DOHH2 (cell line): Measurements from ENCODE around the gene MMRN2.
"Not testable (repeated sequence)": the region's sequence is repeated elsewhere in the genome, so short reads cannot be mapped to it uniquely, and the experiment has no call there.

Source experiments
- H3F3A ChIP-seq: fragments of 200-600 bp; sonication (generic), shearing (Covaris generic); 2 replicates; pipeline ENCODE4 v1.6.0; 2016; ENCODE audit warnings: antibody characterized with exemption, mild to moderate bottlenecking; ENCODE audit not compliant: control insufficient read depth, insufficient read depth
- H3K27ac ChIP-seq: fragments of 200-600 bp; sonication (generic); 2 replicates; pipeline ENCODE4 v1.5.1; 2014; ENCODE audit warnings: low read depth, mild to moderate bottlenecking, low read length, moderate library complexity
- H3K27me3 ChIP-seq: fragments of 200-600 bp; sonication (generic); 2 replicates; pipeline ENCODE4 v1.6.1; 2014; ENCODE audit warnings: mild to moderate bottlenecking, low read length, mixed read lengths; ENCODE audit not compliant: control insufficient read depth
- H3K36me3 ChIP-seq: fragments of 200-600 bp; sonication (generic); 2 replicates; pipeline ENCODE4 v1.6.1; 2014; ENCODE audit warnings: mild to moderate bottlenecking, low read length, moderate library complexity, mixed read lengths; ENCODE audit not compliant: control insufficient read depth
- H3K4me1 ChIP-seq: fragments of 200-600 bp; sonication (generic); 2 replicates; pipeline ENCODE4 v1.6.1; 2014; ENCODE audit warnings: mild to moderate bottlenecking, low read length, mixed read lengths; ENCODE audit not compliant: control insufficient read depth
- H3K4me2 ChIP-seq: fragments of 200-600 bp; sonication (generic); 2 replicates; pipeline ENCODE4 v1.6.0; 2014; ENCODE audit warnings: mild to moderate bottlenecking, low read length, moderate library complexity
- H3K4me3 ChIP-seq: fragments of 200-600 bp; sonication (generic); 2 replicates; pipeline ENCODE4 v1.5.1; 2014; ENCODE audit warnings: mild to moderate bottlenecking, low read length, mixed read lengths
- H3K79me2 ChIP-seq: fragments of 200-600 bp; sonication (generic); 2 replicates; pipeline ENCODE4 v1.6.1; 2014; ENCODE audit warnings: mild to moderate bottlenecking, low read length, mixed read lengths; ENCODE audit not compliant: control insufficient read depth
- H3K9me2 ChIP-seq: fragments of 200-600 bp; sonication (generic); replicated peaks from 2 replicates; pipeline ENCODE4 v1.6.1; 2014; ENCODE audit warnings: mild to moderate bottlenecking, low read length, mixed read lengths; ENCODE audit not compliant: control insufficient read depth
- H3K9me3 ChIP-seq: fragments of 200-600 bp; sonication (generic); 2 replicates; pipeline ENCODE4 v1.6.1; 2014; ENCODE audit warnings: antibody characterized with exemption, low read length, mixed read lengths; ENCODE audit not compliant: control insufficient read depth, insufficient read depth
- H4K20me1 ChIP-seq: fragments of 200-600 bp; sonication (generic); 2 replicates; pipeline ENCODE4 v1.6.0; 2014; ENCODE audit warnings: low read depth, mild to moderate bottlenecking, antibody characterized with exemption, low read length, moderate library complexity; ENCODE audit not compliant: control insufficient read depth, insufficient read depth
- EZH2phosphoT487 ChIP-seq: fragments of 200-600 bp; sonication (generic); IDR thresholded peaks from 2 replicates; pipeline ENCODE4 v1.6.1; 2017; ENCODE audit warnings: borderline replicate concordance, mild to moderate bottlenecking, antibody characterized with exemption, low read length, moderate library complexity, mixed read lengths
- TF ChIP-seq, protein P1 (sequence below): fragments of 200-600 bp; sonication (generic); IDR thresholded peaks from one replicate; pipeline ENCODE4 v1.5.1; 2014; ENCODE audit warnings: antibody characterized with exemption, mild to moderate bottlenecking, low read depth, low read length; ENCODE audit not compliant: poor library complexity, severe bottlenecking

MMRN2 gene

DNA sequence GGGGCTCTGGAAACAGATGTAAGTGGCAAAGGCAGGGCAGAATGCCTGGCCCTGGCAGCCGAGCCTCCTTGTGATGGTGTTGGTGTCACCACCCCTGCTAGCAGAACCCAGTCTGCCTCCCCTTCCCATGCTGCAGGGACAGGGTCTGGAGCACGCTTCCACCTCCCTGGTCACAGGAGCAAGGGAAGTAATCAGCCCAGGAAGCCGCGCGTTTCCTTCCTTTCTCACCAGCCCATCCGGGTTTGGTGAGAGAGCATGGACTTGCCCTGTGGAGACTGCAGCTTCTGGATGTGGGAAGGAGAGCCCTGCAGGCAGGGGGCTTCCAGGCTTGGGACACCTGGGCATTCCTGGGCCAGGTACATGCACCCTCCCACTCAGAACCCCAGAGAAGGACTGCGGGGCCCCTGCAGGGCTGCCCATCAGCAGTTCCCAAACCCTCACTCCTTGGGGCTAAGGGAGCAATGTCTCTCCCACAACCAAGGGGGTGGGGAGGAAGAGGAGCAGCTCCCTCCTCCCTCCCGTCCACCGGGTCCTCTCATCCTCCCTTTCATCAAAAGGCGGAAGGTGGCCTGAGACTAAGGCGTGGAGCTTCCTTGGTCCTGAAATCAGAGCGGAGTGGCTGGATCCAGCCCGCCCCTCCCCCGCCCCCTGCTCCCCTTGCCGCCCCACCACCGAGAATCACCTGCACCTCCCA is 1.8 kb downstream of the MMRN2 start:
- Histone ChIP-seq H3K4me3 (no peak overlapping the region), H3K4me2 (no peak overlapping the region), H3K9me3 (peaks cover 7% of the 10 kb centered on the region; the same call in 1 of the 2 replicates), H3K79me2 (no peaks in the 10 kb centered on the region), H4K20me1 (no peaks in the 10 kb centered on the region), H3K4me1 (no peaks in the 10 kb centered on the region), H3K27me3 (no peaks in the 10 kb centered on the region), H3F3A (no peaks in the 10 kb centered on the region), H3K36me3 (no peaks in the 10 kb centered on the region), H3K27ac (no peak overlapping the region), H3K9me2 (no peaks in the 10 kb centered on the region)
- TF ChIP-seq, protein P1, sequence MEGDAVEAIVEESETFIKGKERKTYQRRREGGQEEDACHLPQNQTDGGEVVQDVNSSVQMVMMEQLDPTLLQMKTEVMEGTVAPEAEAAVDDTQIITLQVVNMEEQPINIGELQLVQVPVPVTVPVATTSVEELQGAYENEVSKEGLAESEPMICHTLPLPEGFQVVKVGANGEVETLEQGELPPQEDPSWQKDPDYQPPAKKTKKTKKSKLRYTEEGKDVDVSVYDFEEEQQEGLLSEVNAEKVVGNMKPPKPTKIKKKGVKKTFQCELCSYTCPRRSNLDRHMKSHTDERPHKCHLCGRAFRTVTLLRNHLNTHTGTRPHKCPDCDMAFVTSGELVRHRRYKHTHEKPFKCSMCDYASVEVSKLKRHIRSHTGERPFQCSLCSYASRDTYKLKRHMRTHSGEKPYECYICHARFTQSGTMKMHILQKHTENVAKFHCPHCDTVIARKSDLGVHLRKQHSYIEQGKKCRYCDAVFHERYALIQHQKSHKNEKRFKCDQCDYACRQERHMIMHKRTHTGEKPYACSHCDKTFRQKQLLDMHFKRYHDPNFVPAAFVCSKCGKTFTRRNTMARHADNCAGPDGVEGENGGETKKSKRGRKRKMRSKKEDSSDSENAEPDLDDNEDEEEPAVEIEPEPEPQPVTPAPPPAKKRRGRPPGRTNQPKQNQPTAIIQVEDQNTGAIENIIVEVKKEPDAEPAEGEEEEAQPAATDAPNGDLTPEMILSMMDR: no peak
- no peak for TF ChIP-seq EZH2phosphoT487

DNA sequence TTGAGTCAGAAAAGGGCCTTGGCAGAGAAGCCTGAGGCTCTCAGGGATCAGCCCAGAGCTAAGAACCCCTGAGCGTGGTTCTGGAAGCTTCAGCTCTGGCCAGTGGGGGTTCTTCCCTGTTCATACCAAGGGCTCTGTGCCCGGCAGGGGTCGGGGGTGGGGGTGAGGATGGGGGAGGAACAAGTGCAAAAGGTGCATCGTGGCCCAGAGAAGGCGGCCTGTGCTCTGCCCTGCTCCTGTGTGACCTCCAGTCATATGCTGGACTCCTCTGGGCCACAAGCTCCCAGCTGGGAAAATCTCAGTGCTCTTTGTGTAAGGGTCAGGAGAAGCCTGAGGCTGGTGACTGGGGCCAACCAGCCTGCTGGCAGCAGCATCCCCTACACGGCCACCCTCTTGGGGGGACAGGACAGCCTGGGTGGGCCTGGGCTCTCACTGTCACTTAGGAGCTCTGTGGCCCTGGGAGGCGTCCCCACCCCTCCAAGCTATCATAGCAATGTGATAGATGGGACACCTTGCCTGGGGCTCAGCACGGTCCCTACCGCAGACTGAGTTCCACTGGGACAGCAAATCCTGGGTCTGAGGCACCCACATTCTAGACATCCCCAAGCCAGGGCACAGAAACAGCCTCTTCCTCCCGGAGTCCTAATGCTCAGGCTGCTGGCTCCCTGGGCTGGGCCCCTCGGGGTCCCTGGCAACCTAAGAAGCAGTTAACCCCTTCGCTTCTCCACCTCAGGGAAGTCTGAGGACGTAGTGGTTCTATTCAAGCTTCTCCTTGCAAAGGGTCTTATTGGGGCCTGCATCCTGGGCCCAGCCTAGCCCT is 2.5 kb downstream of the MMRN2 start:
- no peaks in the 10 kb centered on the region for H3K27me3 ChIP-seq
- TF ChIP-seq, protein P1: no peak
- TF ChIP-seq EZH2phosphoT487: no peak
- H3K4me2 ChIP-seq: no peak overlapping the region
- no peaks in the 10 kb centered on the region for H3K4me1 ChIP-seq
- H4K20me1 ChIP-seq: no peaks in the 10 kb centered on the region
- H3K9me3 ChIP-seq: peaks cover 7% of the 10 kb centered on the region; the same call in 1 of the 2 replicates
- H3K9me2 ChIP-seq: no peaks in the 10 kb centered on the region
- no peaks in the 10 kb centered on the region for H3K36me3 ChIP-seq
- H3K27ac ChIP-seq: no peak overlapping the region
- no peak overlapping the region for H3K4me3 ChIP-seq
- H3K79me2 ChIP-seq: no peaks in the 10 kb centered on the region
- no peaks in the 10 kb centered on the region for H3F3A ChIP-seq

DNA sequence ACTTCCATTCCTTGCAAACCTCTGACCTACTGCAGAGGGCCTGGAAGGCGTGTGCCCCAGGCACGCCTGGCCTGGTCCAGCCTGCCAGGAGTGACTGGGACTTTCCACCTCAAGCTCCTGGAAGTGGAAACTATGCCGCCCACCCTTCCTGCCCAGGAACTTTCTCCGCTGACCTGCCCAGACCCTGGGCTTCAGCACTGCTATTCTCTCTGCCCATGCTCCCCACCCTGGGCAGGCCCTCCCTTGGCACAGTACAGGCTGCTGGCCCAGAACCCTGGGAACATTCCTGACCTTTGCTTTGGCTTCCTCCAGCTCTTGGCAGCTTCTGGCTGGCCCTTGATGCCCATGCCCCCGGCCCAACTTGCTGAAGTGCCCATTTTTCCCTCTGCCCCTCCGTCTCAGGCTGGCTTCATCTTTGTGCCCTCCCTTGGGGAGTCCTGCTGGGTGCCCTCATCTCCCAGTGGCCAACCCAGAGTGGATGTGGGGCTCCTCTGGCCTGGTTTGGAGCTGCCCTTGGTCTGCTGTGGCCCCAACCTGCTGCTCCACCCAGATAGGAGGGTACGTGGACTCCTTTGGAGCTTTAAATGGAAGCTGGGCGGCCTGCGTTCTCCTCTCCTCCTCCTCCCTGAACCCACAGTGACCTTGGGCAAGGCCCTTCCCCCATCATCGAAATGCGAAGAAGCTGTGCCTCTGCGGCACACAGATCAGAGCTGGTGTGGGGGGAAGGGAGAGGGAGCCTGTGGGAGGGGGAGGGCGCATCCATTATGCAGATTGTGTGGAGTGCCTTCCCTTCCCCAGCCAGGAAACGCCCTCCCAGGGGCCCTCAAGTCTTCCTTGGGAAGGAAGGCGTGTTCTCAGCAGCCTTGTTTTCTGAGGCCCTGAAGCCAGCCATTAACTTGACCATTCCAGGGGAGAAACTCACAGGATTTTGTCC is 3.4 kb downstream of the MMRN2 start:
- Histone ChIP-seq H3K4me3 (no peak overlapping the region), H3K36me3 (no peaks in the 10 kb centered on the region), H4K20me1 (no peaks in the 10 kb centered on the region), H3K9me3 (peaks cover 7% of the 10 kb centered on the region; the same call in 1 of the 2 replicates), H3K9me2 (no peaks in the 10 kb centered on the region), H3K79me2 (no peaks in the 10 kb centered on the region), H3K27me3 (no peaks in the 10 kb centered on the region), H3K4me1 (no peaks in the 10 kb centered on the region), H3K27ac (no peak overlapping the region), H3F3A (no peaks in the 10 kb centered on the region), H3K4me2 (no peak overlapping the region)
- TF ChIP-seq EZH2phosphoT487: no peak
- TF ChIP-seq, protein P1: no peak

DNA sequence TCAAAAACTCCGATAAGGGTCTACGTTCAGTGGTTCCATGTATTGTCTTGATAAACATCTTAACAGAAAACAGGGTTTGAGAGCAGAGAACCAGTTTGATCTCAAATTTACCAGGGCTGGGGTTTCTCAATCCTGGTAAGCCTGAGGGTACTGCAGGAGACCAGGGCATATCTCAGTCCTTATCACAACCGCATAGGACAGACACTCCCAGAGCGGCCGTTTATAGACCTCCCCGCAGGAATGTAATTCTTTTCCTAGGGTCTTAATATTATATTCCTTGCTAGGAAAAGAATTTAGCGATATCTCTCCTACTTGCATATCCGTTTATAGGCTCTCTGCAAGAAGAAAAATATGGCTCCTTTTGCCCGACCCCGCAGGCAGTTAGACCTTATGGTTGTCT is 4.7 kb downstream of the MMRN2 start:
- not testable (repeated sequence) for H3K4me2 ChIP-seq, H3F3A ChIP-seq, H4K20me1 ChIP-seq, H3K4me3 ChIP-seq, H3K27ac ChIP-seq, H3K9me3 ChIP-seq, H3K4me1 ChIP-seq, H3K27me3 ChIP-seq, H3K79me2 ChIP-seq, H3K9me2 ChIP-seq, H3K36me3 ChIP-seq
